Aorta (tissue), 5 donors: ENCODE measurements around the gene ARHGAP24. TPM values are rescaled to one million over a fixed set of nuclear protein-coding genes. Genes with fewer than 3 reads are reported as not detected.

Experiments used
- ATAC-seq: fragments of 200-7000 bp; cut with Tn5 transposase; one replicate; pipeline ENCODE4 v1.9.1; 2022; ENCODE audit warnings: moderate library complexity; ENCODE audit not compliant: low FRiP score
- DNase-seq, 2 donors: peaks; one replicate each; pipeline ENCODE4 v3.0.0-alpha.2; 2020
- H3K27ac ChIP-seq, 2 donors: one replicate each; pipeline ENCODE4 v1.5.1; 2013; ENCODE audit warnings: low read length in 2 of 2, mild to moderate bottlenecking in 2 of 2, moderate library complexity in 2 of 2, control low read depth in 1 of 2, inconsistent platforms in 1 of 2, low read depth in 1 of 2
- H3K27me3 ChIP-seq, 2 donors: one replicate each; pipeline ENCODE4 v1.6.1; 2013; ENCODE audit warnings: control low read depth in 1 of 2, low read length in 1 of 2, mild to moderate bottlenecking in 1 of 2, moderate library complexity in 1 of 2; ENCODE audit not compliant: insufficient read depth in 2 of 2, control insufficient read depth in 1 of 2
- H3K36me3 ChIP-seq, 2 donors: one replicate each; pipeline ENCODE4 v1.6.1; 2013; ENCODE audit warnings: control low read depth in 1 of 2, low read length in 1 of 2, mild to moderate bottlenecking in 1 of 2; ENCODE audit not compliant: insufficient read depth in 2 of 2, control insufficient read depth in 1 of 2
- H3K4me1 ChIP-seq, 2 donors: one replicate each; pipeline ENCODE4 v1.6.1; 2013; ENCODE audit warnings: low read length in 2 of 2, control low read depth in 1 of 2, mild to moderate bottlenecking in 1 of 2, moderate library complexity in 1 of 2; ENCODE audit not compliant: insufficient read depth in 2 of 2, control insufficient read depth in 1 of 2
- H3K4me3 ChIP-seq, 2 donors: one replicate each; pipeline ENCODE4 v1.5.1; 2013; ENCODE audit warnings: low read length in 2 of 2, control low read depth in 1 of 2, mild to moderate bottlenecking in 1 of 2
- H3K9me3 ChIP-seq: one replicate; pipeline ENCODE4 v1.6.1; 2013; ENCODE audit warnings: mild to moderate bottlenecking, low read length; ENCODE audit not compliant: control insufficient read depth
- WGBS, 2 donors: extraction: QIAGEN DNeasy Blood & Tissue Kit; methylation state at CpG; one replicate each; pipeline ENCODE4 v1.1.7; 2013; 5-methylcytosine and 5-hydroxymethylcytosine counted together
- intact Hi-C, 2 donors: fragments of 100-400 bp; cut with DNase I; formaldehyde crosslinking; loops; one replicate each; pipeline versions ENCODE4 v1.14.2 to v1.15.0; 2022
- polyA plus RNA-seq, 2 donors: library from polyadenylated mRNA; stranded (reverse); fragments of 200-250 nt; gene quantifications; one replicate each; pipeline ENCODE4 v1.2.3, GENCODE V29; 2013
- total RNA-seq, 2 donors: library from RNA; stranded (reverse); fragmentation: NEBNext Ultra II Directional; extraction: Animal tissue kit (Norgen Biotek cat#: 25700); gene quantifications; one replicate each; pipeline ENCODE4 v1.2.1, GENCODE V29; 2021
- donor health status: healthy with polysubstance abuse.
- donor health status: Bipolar disorder and iron deficiency.
- donor health status: DM: no; HTN: no; CAD: no.
- donor health status: DM: no; HTN: no; CAD: no.
- donor health status: DM: yes; HTN: yes; CAD: no.

The ARHGAP24 gene
- total and polyA plus RNA-seq, 4 donors: 13.4 to 35.2 (median 34.0) TPM

DNA sequence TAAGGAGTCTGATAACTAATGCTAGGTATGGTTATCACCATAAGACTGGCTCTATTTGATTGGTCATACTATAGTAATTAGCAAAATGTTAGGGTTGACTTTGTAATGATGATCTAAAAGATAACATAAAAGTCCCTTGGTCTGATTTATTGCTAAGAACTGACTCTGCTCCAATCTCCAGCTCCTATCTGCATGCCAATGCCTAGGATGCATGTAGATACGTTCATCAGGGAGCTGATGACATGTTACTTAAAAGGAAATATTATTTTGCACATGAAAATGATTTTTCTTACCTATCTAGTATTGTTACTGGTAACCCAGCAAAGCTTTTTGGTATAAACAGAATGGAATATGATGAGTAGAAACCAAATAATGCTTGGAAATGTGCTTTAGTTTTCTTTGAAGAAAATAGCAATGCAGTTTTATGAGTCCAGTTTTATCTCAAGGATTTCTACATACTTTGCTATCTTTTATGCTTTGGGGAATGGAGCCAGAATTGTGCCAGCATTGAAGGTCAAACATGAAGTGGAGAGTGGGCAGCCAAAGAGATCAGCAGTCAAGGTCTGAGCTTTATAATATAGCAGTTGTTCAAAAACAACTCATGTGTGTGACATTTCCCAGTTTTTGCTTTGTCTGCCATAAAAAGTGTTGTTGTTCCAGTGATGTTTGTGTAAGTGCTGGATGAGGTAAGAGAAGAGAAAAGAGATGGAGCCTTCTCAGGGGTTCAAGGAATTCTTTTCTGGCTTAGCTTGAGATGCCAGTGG is 121.0 kb downstream of the ARHGAP24 start:
- ATAC-seq (no peak), DNase-seq (no peak)
- H3K4me1 ChIP-seq: no peaks in the 10 kb centered on the region
- H3K27ac ChIP-seq: no peak overlapping the region
- 19 to 21% methylated on average over 1 of the region's 1 CpG for WGBS, 2 donors
- H3K9me3 ChIP-seq: no peaks in the 10 kb centered on the region
- H3K27me3 ChIP-seq: no peaks in the 10 kb centered on the region
- H3K4me3 ChIP-seq: no peak overlapping the region
- no peaks in the 10 kb centered on the region for H3K36me3 ChIP-seq
- intact Hi-C loops: no loop called here

DNA sequence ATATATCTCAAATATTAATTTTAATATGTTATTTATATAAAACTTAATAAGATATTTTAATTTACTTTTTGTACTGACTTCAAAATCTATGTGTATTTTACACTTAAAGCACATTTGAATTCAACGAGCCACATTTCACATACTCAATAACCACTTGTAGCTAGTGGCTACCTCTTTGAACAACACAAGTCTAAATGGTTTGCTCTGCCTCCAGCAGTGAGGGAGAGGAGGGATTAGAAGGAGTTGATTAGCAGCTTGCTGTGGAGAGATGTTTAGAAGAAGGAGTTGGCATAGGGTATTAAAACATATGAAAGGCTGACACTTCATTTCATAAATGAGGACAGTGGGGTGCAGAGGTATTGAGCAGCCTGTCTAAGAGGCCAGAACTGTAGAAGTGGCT is 124.0 kb downstream of the ARHGAP24 start:
- H3K27me3 ChIP-seq: no peaks in the 10 kb centered on the region
- no peaks in the 10 kb centered on the region for H3K36me3 ChIP-seq
- no peak overlapping the region for H3K27ac ChIP-seq
- DNase-seq (no peak), ATAC-seq (no peak)
- intact Hi-C loops: no loop called here
- H3K9me3 ChIP-seq: no peaks in the 10 kb centered on the region
- H3K4me1 ChIP-seq: no peaks in the 10 kb centered on the region
- 84 to 89% methylated on average over 1 of the region's 1 CpG for WGBS, 2 donors
- H3K4me3 ChIP-seq: no peak overlapping the region

DNA sequence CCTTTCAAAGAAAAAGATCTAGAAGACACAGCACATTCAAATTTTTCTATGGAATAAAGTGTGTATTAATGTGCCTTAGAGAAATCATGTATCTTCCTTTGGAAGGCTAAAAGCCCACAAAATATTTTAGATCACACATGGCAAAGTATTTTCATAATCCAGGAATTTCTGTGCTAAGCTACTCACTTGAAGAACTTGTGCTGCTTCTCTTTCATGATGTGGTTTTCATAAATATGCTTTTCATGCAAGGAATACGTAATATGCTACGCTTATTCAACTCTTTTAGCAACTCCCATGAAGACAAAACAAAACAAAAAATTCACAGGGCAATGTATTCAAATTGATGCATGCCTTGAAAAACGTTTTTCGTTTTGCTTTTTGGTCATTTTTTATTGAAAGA is 125.6 kb downstream of the ARHGAP24 start:
- H3K27ac ChIP-seq: no peak overlapping the region
- ATAC-seq: no peak
- 36 to 51% methylated on average over 4 of the region's 4 CpGs for WGBS, 2 donors

DNA sequence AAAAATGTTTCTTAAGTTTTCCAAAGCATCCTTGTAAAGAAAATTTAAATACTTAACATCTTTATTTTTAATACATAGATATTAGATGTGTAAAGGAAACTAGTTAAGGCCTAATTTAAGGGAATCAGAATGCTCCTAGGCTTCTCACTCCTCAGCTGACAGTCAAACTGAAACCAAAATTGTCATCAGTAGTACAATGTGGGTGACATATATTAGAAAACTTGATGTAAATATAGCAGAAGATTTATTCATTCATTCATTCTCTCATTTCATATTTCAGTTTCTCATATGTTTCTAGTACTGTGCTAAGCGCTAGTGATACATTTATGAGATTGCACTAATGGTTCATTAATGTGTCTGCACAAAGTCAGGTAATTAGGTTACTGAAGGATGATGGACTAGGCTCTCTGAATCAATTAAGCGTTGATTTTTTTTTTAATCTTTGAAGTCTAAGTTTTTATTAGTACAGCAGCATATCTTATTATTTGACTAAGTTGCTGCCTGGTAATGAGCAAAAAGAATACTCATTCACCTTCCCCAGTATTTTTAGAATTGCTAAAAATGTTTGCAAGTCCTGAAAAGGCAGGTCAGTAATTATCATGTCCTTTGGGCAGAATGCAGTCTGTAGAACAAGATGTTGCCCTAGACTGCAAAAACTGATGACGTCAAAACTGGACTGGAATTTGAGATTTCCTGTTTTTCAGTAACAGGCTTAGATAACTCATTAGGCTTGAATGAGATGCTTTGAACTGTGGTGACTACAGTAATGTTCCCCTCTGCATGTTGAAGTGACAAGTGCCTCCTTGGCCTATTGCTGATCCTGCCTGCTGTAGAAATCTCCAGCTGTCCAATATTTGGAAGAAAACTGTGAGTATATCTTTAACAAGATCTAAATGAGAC is 128.7 kb downstream of the ARHGAP24 start:
- Histone ChIP-seq H3K36me3 (no peaks in the 10 kb centered on the region), H3K4me1 (no peaks in the 10 kb centered on the region), H3K27ac (no peak overlapping the region), H3K9me3 (no peaks in the 10 kb centered on the region), H3K27me3 (no peaks in the 10 kb centered on the region), H3K4me3 (no peak overlapping the region)
- WGBS, 2 donors: 82% methylated on average over 3 of the region's 3 CpGs
- intact Hi-C loops: no loop called here
- no peak for ATAC-seq
- DNase-seq: no peak

More for the DNA sequence above, 125.6 kb downstream of the ARHGAP24 start:
- DNase-seq: no peak
- intact Hi-C loops: no loop called here
- no peaks in the 10 kb centered on the region for H3K4me1 ChIP-seq
- no peaks in the 10 kb centered on the region for H3K27me3 ChIP-seq
- H3K9me3 ChIP-seq: no peaks in the 10 kb centered on the region
- H3K36me3 ChIP-seq: no peaks in the 10 kb centered on the region
- H3K4me3 ChIP-seq: no peak overlapping the region

DNA sequence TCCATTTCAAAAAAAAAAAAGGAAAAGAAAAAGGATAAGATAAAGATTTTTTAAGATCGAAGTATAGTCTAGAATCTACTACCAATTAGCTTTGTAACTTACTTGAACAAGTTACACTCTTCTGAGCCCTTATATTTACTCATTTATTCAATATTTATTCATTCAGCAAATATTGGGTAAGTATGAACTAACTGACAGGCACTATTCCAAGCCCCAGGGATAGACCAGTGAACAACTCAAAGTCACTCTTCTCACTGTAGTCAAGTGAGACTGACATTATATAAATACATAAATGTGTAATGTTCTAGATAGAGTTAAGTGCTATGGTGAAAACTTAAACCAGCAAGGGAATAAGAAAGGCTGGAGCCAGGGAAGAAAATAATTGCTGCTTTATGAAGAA is 131.6 kb downstream of the ARHGAP24 start:
- WGBS, 2 donors: 92 to 97% methylated on average over 1 of the region's 1 CpG
- H3K27me3 ChIP-seq: no peaks in the 10 kb centered on the region
- no peaks in the 10 kb centered on the region for H3K9me3 ChIP-seq
- no peak overlapping the region for H3K4me3 ChIP-seq
- ATAC-seq: no peak
- no peak for DNase-seq
- intact Hi-C loops: no loop called here
- no peaks in the 10 kb centered on the region for H3K36me3 ChIP-seq
- H3K4me1 ChIP-seq: no peaks in the 10 kb centered on the region
- H3K27ac ChIP-seq: no peak overlapping the region

DNA sequence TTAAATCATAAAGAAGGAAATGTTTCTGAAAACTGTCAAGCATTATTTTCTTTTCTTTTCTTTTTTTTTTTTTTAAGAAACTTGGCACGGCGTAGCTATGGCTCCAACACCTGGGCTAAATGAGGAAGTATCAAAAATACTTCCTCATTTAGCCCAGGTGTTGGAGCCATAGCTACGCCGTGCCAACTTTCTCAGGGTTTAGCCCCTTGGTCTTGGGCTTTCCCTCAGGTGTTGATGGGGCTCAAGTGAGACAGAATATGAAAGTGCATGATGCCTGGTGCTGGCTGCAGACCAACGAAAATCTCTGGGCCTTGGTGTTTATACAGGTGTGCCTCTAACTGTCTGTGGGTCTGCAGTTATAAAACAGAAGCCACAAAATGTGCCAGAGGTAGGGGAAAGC is 132.7 kb downstream of the ARHGAP24 start:
- H3K27ac ChIP-seq: no peak overlapping the region
- intact Hi-C loops: no loop called here
- 51 to 53% methylated on average over 5 of the region's 5 CpGs for WGBS, 2 donors
- no peaks in the 10 kb centered on the region for H3K4me1 ChIP-seq
- DNase-seq (no peak), ATAC-seq (no peak)
- H3K36me3 ChIP-seq: no peaks in the 10 kb centered on the region
- H3K9me3 ChIP-seq: no peaks in the 10 kb centered on the region
- H3K27me3 ChIP-seq: no peaks in the 10 kb centered on the region
- no peak overlapping the region for H3K4me3 ChIP-seq

DNA sequence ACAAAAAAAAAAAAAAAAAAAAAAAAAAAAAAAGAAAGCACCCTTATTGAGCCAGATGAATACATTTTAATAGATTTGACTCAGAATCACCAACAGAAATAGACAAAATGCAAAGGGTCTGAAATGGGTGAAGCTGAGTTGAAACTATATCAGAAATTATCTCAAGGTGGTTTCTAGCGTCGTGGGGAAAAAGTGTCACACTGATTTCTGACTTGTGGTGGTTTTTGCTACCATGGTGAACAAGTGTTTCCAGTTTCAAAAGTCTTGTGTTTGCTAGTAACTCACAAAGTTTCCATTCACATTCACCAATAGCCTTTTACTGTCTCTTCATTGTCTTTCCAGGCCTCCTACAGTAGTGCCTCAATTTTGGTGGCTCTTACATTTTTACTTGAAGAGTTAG is 135.5 kb downstream of the ARHGAP24 start:
- Histone ChIP-seq H3K27ac (no peak overlapping the region), H3K27me3 (no peaks in the 10 kb centered on the region), H3K4me1 (no peaks in the 10 kb centered on the region), H3K36me3 (no peaks in the 10 kb centered on the region), H3K4me3 (no peak overlapping the region), H3K9me3 (no peaks in the 10 kb centered on the region)
- DNase-seq: no peak
- 88 to 96% methylated on average over 2 of the region's 2 CpGs for WGBS, 2 donors
- no peak for ATAC-seq
- intact Hi-C loops: no loop called here

DNA sequence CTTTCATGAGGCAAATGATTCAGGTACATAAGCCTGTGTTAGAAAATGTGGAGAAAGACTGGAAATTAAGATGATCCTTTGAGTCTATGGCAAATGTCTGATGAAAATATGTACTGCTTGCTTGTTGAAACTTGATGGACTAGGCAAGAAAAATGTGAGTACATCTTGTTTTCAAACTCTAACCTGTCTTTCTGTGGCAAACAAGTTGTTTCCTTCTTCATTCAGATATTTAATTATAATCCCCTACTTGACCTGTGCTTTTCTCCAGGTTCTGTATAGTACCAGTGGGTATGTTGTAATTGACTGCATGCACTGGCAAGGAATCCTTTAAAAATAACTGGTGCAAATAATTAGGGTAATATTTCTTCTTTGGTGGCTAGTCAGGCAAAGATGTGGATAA is 136.7 kb downstream of the ARHGAP24 start:
- Histone ChIP-seq H3K27me3 (no peaks in the 10 kb centered on the region), H3K27ac (no peak overlapping the region), H3K36me3 (no peaks in the 10 kb centered on the region), H3K9me3 (no peaks in the 10 kb centered on the region), H3K4me3 (no peak overlapping the region), H3K4me1 (no peaks in the 10 kb centered on the region)
- intact Hi-C loops: no loop called here
- no peak for DNase-seq
- ATAC-seq: no peak

DNA sequence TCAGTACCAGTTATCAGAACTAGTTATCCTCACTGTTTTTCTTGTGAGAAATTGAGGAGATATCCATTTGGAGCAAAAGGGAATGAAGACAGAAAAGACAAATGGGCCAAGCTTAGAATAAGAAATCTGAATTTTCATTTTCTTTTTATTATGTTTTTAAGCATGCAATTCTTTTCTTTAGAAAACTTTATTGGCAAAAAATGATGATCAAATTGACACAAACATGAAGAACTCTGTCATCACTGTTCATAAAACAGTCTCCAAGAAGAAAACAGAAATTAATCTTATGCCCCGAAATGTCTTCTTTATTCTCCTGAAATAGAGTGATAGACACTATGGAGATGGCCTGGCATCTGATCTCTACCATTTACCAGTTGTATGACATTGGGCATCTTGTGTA is 139.0 kb downstream of the ARHGAP24 start:
- Histone ChIP-seq H3K27ac (no peak overlapping the region), H3K4me3 (no peak overlapping the region), H3K36me3 (no peaks in the 10 kb centered on the region), H3K27me3 (no peaks in the 10 kb centered on the region), H3K9me3 (no peaks in the 10 kb centered on the region), H3K4me1 (no peaks in the 10 kb centered on the region)
- intact Hi-C loops: no loop called here
- no peak for DNase-seq
- WGBS, 2 donors: 86 to 91% methylated on average over 1 of the region's 1 CpG
- no peak for ATAC-seq
